ENCODE results near the gene PPP1CA.

The PPP1CA gene

DNA sequence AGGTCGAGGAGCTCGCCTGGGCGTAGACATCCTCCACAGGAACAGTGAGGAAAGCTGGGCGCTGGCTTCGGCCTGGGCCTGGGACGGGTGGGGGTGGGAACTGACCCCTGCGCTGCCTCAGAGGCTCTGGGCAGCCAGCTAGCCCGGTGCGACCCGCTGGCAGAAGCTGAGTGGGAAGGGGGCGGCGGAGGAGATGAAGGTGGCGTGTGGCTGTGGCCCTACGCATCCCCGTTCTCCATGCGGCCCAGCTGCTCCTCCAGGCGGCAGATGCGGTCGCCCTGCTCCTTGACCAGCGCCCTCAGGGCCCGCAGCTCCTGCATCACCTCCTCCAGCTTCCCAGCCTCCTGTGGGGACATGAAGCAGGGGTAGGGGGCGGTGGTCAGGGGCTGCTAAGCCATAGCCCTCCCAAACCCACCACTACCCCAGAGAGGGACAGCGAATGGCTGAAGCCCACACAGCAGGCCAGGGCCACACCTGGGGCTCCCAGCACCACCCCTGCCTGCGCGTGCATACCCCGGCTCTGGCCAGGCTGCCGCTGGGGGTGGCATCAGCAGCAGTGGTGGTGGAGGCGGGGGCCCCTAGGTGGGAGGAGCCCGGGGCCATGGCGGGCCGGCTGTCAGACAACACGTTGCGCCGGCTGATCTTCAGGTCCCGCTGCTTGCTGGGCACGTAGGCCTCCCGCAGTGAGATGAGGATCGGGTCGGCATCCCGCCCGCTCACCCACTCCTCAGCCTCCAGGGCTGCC is 36.7 kb upstream of the PPP1CA start:
- Mint-ChIP-seq H3K9me3 (no peaks in the 10 kb centered on the region), H3K36me3 (ENCODE audit: insufficient read depth) (peaks cover 72% of the 10 kb centered on the region), H3K27me3 (no peaks in the 10 kb centered on the region), H3K4me3 (peak overlapping the region; percentile 98 to 99), H3K27ac (peak overlapping the region; percentile 94 to 97), H3K4me1 (ENCODE audit: low read depth in 2 of 2) (peaks cover 56 to 70% of the 10 kb centered on the region in 2 donors)
- ATAC-seq (replicated peaks) (peak; percentile 56), DNase-seq (peak; percentile 72 to 74 (median 73))

DNA sequence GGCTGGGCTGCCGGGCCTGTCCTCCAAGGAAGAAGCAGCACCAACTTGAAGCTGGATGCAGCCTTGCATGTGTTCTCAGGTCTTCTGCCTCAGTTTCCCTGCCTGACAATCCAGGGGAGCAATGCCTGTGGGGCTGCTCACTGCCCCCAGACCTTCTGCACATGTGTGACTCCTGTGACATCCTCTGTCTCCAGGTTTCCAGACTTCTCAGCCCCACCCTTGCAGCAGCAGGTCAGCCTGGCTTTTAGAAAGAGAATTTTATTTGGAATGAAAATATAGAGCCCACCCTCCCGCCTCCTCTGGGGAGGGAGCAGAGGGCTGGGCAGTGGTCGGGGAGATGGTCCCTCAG is 36.1 kb upstream of the PPP1CA start:
- H3K4me3 Mint-ChIP-seq: peak overlapping the region; percentile 98 to 99
- DNase-seq (no peak), ATAC-seq (replicated peaks) (no peak)
- no peaks in the 10 kb centered on the region for H3K9me3 Mint-ChIP-seq
- peaks cover 74% of the 10 kb centered on the region for H3K36me3 Mint-ChIP-seq (ENCODE audit: insufficient read depth)
- H3K4me1 Mint-ChIP-seq (ENCODE audit: low read depth in 2 of 2): peaks cover 61 to 75% of the 10 kb centered on the region in 2 donors
- no peaks in the 10 kb centered on the region for H3K27me3 Mint-ChIP-seq
- peak overlapping the region; percentile 94 to 97 for H3K27ac Mint-ChIP-seq

DNA sequence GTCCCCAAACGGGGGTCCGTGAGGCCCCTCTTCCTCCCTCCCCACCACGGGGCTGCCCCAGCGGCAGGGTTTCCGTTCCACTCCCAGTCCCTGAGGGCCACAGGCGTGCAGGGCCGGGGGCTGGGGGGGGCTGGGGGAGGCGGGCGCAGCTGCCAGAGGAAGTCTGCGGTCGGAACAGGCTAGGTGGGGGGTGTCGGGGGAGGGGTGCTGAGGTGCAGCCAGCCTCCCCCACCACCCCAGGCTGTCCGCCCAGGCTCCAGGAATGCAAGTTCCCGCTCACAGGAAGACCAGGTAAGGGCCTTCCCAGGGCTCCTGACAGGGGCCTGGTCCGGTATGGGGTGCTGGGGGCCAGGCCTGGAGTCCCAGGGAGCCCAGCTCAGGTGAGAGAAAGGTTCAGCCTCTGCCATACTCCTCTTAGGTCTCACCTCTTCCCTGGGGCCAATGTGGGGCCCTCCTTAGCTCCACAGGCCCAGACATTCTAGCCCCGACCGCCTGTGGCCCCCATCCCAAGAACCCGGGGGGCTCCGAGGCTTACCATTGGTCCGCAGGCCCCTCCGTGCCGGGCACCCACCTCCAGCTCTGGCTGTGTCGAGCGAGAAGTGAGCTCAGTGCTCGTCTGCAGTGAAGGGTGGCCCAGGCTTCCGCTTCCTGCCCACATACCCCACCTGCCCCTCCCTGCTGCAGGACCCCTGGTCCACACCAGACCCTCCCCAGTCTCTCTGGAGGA is 35.6 kb upstream of the PPP1CA start, which contains the start of gene PTPRCAP:
Gene PTPRCAP (minus strand): TSS at position 601 of the 727 bp plus-strand sequence. CDS start 63 bp downstream, at position 538.
- peak within 1 kb of the TSS; percentile 98 to 99 for H3K4me3 Mint-ChIP-seq
- DNase-seq: peak; percentile 64 to 73 (median 67)
- peak within 1 kb of the TSS; percentile 94 to 97 for H3K27ac Mint-ChIP-seq
- peaks cover 73% of the 10 kb centered on the region for H3K36me3 Mint-ChIP-seq (ENCODE audit: insufficient read depth)
- peak; percentile 60 for ATAC-seq (replicated peaks)
- peaks cover 63 to 73% of the 10 kb centered on the region in 2 donors for H3K4me1 Mint-ChIP-seq (ENCODE audit: low read depth in 2 of 2)
- H3K27me3 Mint-ChIP-seq: no peaks in the 10 kb centered on the region
- H3K9me3 Mint-ChIP-seq: no peaks in the 10 kb centered on the region

DNA sequence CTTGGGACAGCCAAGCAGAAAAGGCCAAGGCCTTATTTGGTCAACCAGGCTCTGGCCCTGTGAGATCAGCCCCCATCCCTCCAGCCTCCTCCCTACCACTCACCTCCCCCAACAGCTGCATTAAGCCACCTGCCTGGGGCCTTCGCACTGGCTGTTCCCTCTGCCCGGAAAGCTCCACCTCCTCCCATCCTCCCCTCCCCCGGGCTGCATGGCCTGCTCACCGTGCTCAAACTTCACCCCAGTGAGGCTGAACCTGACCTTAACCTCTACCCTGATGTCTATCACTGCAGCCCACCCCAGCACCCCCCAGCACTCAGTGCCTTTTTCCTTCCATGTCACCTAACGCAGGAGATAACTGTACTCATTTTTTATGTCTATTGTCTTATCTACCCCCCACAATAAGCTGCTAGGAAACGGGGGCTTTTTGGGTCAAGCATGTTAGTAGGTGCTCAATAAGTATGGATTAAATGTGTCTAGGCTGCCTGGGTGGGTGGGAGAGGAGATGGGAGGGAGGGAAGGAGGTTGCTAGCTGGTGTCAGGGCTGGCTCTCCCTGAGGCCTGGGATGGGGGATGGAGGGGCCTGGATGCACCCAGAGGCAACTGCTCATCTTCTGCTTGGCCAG is 34.9 kb upstream of the PPP1CA start:
- peak in 1 of 3 experiments; percentile 42 for DNase-seq
- peaks cover 71% of the 10 kb centered on the region for H3K36me3 Mint-ChIP-seq (ENCODE audit: insufficient read depth)
- ATAC-seq (replicated peaks): peak; percentile 16
- H3K4me3 Mint-ChIP-seq: peak overlapping the region; percentile 98 to 99
- H3K4me1 Mint-ChIP-seq (ENCODE audit: low read depth in 2 of 2): peaks cover 66 to 74% of the 10 kb centered on the region in 2 donors
- H3K27ac Mint-ChIP-seq: peak overlapping the region; percentile 94 to 97
- no peaks in the 10 kb centered on the region for H3K27me3 Mint-ChIP-seq
- no peaks in the 10 kb centered on the region for H3K9me3 Mint-ChIP-seq

DNA sequence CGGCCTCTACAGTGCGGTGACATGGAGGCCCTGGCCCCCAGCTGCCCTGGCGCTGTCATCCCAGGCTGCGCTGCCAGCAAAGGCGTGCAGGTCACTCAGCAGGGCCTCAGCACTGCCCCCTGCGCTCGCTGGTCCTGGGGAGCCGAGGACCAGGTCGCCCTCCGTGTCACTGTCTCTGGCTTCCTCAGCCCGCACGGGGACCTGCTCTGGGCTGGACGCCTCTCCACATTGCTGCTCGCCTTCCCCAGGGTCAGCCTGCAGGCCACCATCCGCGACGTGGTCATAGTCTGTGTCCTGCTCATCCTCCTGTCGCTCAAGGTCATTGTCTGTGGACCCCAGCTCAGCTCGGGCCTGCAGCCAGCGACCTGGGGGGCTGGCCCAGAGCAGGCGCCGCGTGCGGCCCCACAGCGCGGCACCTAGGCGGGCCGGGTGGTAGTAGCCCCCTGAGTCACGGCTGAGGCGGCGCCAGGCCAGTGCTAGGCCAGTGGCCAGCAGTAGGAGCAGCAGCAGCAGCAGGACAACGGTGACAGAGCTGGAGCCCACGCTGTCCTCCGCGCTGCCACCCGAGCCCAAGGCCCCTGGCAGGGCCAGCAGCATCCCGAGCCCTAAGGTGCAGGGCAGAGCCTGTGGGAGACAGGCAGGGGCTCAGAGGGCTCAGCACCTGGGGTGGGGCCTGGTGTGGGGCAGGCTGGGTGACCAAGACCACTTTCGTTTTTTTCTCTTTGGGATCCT is 34.2 kb upstream of the PPP1CA start:
- H3K9me3 Mint-ChIP-seq: no peaks in the 10 kb centered on the region
- ATAC-seq (replicated peaks) (no peak), DNase-seq (no peak)
- H3K36me3 Mint-ChIP-seq (ENCODE audit: insufficient read depth): peaks cover 76% of the 10 kb centered on the region
- H3K4me3 Mint-ChIP-seq: peak overlapping the region; percentile 98 to 99
- H3K27ac Mint-ChIP-seq: peak overlapping the region; percentile 94 to 97
- H3K4me1 Mint-ChIP-seq (ENCODE audit: low read depth in 2 of 2): peaks cover 62 to 71% of the 10 kb centered on the region in 2 donors
- H3K27me3 Mint-ChIP-seq: no peaks in the 10 kb centered on the region

DNA sequence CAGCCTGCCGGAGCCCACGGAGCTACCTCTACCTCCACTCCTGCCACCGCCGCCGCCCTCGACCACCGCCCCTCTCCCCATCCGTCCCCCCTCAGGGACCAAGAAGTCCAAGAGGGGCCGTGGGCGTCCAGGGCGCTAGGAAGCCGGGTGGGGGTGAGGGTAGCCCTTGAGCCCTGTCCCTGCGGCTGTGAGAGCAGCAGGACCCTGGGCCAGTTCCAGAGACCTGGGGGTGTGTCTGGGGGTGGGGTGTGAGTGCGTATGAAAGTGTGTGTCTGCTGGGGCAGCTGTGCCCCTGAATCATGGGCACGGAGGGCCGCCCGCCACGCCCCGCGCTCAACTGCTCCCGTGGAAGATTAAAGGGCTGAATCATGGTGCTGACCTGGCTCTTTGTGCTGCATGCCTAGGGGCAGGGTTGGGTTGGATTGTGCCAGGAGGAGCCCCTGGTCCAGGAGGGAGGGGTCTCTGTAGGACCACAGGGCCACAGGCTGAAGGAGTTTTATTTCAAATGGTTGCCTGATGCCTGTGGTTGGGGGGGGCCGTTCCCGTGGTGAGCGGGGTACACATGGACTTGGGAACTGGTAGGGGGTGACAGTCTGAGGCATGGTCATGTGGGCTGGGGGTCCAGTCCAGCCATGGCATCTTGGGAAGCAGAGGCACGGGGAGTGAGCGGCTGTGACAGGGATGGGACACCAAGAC is 33.5 kb upstream of the PPP1CA start:
- Mint-ChIP-seq H3K4me3 (peak overlapping the region; percentile 98 to 99), H3K27ac (peak overlapping the region; percentile 94 to 97), H3K36me3 (ENCODE audit: insufficient read depth) (peaks cover 75% of the 10 kb centered on the region), H3K9me3 (no peaks in the 10 kb centered on the region), H3K27me3 (no peaks in the 10 kb centered on the region), H3K4me1 (ENCODE audit: low read depth in 2 of 2) (peaks cover 55 to 67% of the 10 kb centered on the region in 2 donors)
- ATAC-seq (replicated peaks) (no peak), DNase-seq (no peak)

DNA sequence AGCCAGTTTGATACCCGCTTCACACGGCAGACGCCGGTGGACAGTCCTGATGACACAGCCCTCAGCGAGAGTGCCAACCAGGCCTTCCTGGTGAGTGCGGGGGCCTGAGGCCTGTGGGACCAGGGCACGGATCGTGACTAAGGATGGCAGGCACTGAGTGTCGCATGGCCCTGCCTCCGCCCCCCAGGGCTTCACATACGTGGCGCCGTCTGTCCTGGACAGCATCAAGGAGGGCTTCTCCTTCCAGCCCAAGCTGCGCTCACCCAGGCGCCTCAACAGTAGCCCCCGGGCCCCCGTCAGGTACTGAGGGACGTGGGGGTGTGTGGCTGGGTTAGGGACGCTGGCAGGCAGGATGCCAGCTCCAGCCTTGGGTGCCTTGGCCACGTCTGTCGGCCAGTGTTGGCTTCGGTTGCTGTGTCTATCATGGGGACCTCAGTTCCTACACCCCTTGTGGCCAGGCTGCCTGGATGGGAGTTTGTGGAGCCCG is 32.8 kb upstream of the PPP1CA start:
- Mint-ChIP-seq H3K9me3 (no peaks in the 10 kb centered on the region), H3K4me3 (peak overlapping the region; percentile 98 to 99), H3K36me3 (ENCODE audit: insufficient read depth) (peaks cover 69% of the 10 kb centered on the region), H3K27ac (peak overlapping the region; percentile 85 to 97), H3K4me1 (ENCODE audit: low read depth in 2 of 2) (peaks cover 47 to 61% of the 10 kb centered on the region in 2 donors), H3K27me3 (no peaks in the 10 kb centered on the region)
- ATAC-seq (replicated peaks) (no peak), DNase-seq (peak in 1 of 3 experiments; percentile 41)

DNA sequence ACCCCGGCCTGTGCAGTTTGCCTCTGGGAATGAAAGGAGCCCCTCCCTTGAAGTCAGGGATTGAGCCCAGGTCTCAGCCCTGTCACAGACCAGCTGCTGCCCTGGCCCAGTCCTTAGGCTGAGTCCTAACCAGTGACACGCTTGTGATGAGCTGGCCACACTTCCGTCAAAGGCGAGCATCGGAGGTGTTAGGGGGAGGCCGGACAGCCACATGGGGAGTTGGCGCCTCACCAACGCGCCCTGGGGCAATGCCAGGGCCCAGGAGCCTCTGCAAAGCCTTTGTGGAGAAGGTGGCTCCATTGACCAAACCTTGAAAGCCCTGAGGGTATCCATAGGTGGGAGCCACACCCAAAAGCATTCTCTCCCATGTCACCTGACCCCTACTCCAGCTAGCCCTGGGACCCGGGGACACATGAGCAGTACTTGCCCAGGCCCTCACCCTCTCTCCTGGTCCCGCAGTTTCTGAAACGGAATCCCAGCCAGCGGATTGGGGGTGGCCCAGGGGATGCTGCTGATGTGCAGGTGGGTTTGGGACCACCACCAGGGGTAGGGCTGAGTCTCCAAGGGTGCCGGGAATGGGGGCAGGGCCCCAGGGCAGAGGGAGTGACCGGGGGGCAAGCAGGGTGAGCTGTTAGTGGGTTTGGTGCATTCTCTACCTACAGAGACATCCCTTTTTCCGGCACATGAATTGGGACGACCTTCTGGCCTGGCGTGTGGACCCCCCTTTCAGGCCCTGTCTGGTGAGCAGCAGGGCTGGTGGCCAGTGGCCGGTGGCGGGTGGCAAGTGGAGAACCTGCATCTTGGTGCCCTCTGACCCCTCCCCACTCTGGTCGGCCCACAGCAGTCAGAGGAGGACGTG is 32.1 kb upstream of the PPP1CA start:
- ATAC-seq (replicated peaks): peak; percentile 16
- DNase-seq: no peak
- Mint-ChIP-seq H3K9me3 (no peaks in the 10 kb centered on the region), H3K4me3 (peak overlapping the region; percentile 98 to 99), H3K4me1 (ENCODE audit: low read depth in 2 of 2) (peaks cover 42 to 54% of the 10 kb centered on the region in 2 donors), H3K36me3 (ENCODE audit: insufficient read depth) (peaks cover 67% of the 10 kb centered on the region), H3K27ac (peak overlapping the region; percentile 85 to 97), H3K27me3 (no peaks in the 10 kb centered on the region)

DNA sequence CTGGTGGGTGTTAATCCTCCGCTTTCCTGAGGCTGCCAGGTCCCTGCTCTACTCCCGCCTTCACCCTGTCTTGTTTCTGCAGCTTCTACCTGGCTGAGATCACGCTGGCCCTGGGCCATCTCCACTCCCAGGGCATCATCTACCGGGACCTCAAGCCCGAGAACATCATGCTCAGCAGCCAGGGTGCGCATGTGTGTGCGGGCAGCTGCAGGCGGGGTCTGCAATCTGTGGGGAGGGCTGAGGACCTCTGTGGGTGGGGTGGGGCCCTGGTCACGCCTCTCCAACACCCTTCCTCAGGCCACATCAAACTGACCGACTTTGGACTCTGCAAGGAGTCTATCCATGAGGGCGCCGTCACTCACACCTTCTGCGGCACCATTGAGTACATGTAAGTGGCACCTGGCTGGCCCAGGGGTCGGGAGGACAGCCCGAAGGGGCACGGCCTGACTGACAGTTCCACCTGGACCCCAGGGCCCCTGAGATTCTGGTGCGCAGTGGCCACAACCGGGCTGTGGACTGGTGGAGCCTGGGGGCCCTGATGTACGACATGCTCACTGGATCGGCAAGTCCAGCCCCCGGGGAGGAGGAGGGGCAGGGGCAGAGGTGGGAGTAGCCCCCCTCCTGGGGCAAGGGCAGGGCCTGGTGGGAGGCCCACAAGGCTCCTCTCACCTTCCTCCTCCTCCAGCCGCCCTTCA is 31.1 kb upstream of the PPP1CA start:
- peak overlapping the region; percentile 98 to 99 for H3K4me3 Mint-ChIP-seq
- H3K27me3 Mint-ChIP-seq: no peaks in the 10 kb centered on the region
- DNase-seq (no peak), ATAC-seq (replicated peaks) (no peak)
- no peaks in the 10 kb centered on the region for H3K9me3 Mint-ChIP-seq
- H3K4me1 Mint-ChIP-seq (ENCODE audit: low read depth in 2 of 2): peaks cover 45 to 57% of the 10 kb centered on the region in 2 donors
- peak overlapping the region; percentile 85 to 97 for H3K27ac Mint-ChIP-seq
- H3K36me3 Mint-ChIP-seq (ENCODE audit: insufficient read depth): peaks cover 75% of the 10 kb centered on the region

DNA sequence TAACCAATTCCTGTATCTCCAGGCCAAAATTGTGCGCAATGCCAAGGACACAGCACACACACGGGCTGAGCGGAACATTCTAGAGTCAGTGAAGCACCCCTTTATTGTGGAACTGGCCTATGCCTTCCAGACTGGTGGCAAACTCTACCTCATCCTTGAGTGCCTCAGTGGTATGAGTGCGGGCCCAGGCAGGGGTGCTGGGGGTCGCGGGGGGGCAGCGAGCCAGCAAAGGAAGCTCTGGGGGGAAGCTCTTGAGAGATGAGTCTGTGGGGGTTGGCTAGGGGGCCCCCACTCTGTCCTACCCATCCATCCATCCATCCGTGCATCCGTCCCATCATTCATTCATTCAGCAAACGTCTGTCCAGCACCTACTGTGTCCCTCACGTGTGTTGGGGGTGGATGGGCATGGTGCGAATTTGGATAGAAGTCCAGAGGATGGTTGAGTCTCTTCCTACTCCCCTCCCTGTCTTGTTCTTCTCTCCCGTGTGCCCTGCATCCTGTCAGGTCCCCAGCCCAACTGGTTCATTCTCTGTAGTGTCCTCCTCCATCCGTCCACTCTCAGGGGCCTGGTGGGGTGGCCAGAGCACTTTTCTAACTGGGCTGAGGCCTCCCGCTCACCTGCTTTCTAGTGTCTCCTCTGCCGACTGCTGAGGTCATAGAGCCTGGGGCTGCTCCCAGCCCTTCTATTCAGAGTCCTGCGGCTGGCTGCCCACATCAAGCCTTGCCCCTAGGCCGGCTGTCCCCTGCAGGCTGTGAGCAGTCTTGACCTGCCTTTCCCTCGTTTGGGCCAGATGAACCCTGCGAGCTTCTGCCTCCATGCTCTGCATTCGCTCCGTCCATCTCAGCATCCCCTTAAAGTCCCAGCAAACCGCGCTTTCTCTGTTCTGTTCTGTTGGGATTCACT is 29.9 kb upstream of the PPP1CA start:
- H3K9me3 Mint-ChIP-seq: no peaks in the 10 kb centered on the region
- ATAC-seq (replicated peaks): no peak
- peaks cover 70% of the 10 kb centered on the region for H3K36me3 Mint-ChIP-seq (ENCODE audit: insufficient read depth)
- H3K4me1 Mint-ChIP-seq (ENCODE audit: low read depth in 2 of 2): peaks cover 48 to 56% of the 10 kb centered on the region in 2 donors
- no peaks in the 10 kb centered on the region for H3K27me3 Mint-ChIP-seq
- peak overlapping the region; percentile 84 to 97 for H3K27ac Mint-ChIP-seq
- DNase-seq: no peak
- peak overlapping the region; percentile 35 to 42 for H3K4me3 Mint-ChIP-seq

All from effector memory CD8-positive, alpha-beta T cell (primary cell).